NCI-H69 (cell line): ENCODE data around the gene MED12L.
"Not testable (repeated sequence)": the region's sequence is repeated elsewhere in the genome, so short reads cannot be mapped to it uniquely, and the experiment has no call there.

Experiments
- DNase-seq: peaks from one replicate; lab custom pipeline; 2025; lab: John Stamatoyannopoulos, UW

Gene MED12L, protein sequence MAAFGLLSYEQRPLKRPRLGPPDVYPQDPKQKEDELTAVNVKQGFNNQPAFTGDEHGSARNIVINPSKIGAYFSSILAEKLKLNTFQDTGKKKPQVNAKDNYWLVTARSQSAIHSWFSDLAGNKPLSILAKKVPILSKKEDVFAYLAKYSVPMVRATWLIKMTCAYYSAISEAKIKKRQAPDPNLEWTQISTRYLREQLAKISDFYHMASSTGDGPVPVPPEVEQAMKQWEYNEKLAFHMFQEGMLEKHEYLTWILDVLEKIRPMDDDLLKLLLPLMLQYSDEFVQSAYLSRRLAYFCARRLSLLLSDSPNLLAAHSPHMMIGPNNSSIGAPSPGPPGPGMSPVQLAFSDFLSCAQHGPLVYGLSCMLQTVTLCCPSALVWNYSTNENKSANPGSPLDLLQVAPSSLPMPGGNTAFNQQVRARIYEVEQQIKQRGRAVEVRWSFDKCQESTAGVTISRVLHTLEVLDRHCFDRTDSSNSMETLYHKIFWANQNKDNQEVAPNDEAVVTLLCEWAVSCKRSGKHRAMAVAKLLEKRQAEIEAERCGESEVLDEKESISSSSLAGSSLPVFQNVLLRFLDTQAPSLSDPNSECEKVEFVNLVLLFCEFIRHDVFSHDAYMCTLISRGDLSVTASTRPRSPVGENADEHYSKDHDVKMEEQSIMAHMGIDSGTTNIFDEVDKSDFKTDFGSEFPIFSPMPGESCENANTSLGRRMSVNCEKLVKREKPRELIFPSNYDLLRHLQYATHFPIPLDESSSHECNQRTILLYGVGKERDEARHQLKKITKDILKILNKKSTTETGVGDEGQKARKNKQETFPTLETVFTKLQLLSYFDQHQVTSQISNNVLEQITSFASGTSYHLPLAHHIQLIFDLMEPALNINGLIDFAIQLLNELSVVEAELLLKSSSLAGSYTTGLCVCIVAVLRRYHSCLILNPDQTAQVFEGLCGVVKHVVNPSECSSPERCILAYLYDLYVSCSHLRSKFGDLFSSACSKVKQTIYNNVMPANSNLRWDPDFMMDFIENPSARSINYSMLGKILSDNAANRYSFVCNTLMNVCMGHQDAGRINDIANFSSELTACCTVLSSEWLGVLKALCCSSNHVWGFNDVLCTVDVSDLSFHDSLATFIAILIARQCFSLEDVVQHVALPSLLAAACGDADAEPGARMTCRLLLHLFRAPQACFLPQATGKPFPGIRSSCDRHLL (N-terminal part only)

GRCh38 chr3:151085227-151085888, at the start of gene MED12L:
Gene MED12L, plus strand, starts transcription at chr3:151085664. Its CDS starts 1,263 bp downstream, at chr3:151086927.
- DNase-seq, result peak; percentile 89

- DNase-seq, result peak; percentile 44
These were observed 47.6 kb upstream of the MED12L start for GRCh38 chr3:151037746-151038477.

- DNase-seq, result no peak
These were observed 40.8 kb upstream of the MED12L start for GRCh38 chr3:151044706-151045105.

DNA sequence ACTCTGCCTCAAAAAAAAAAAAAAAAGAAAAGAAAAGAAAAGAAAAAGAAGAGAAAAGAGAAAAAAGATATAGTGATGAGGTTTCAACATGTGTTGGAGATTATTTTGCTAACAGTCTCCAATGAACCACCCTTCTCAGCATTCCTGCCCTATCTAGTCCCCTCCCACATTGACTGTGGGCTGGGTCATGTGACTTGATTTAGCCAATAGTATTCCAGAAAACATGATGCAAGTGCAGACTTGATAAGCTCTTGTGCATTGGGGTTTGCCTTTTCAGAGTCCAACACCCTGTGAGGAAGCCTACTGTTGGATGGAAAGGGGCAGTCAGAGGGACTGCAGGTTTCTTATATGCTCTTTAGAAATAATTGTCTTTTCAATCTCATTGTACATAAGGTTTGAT, 37.8 kb upstream of the MED12L start:
- no peak for DNase-seq

GRCh38 chr3:151051533-151051932, 33.9 kb upstream of the MED12L start:
- DNase-seq, result no peak

GRCh38 chr3:151052346-151052745, 33.1 kb upstream of the MED12L start:
- no peak for DNase-seq

DNA sequence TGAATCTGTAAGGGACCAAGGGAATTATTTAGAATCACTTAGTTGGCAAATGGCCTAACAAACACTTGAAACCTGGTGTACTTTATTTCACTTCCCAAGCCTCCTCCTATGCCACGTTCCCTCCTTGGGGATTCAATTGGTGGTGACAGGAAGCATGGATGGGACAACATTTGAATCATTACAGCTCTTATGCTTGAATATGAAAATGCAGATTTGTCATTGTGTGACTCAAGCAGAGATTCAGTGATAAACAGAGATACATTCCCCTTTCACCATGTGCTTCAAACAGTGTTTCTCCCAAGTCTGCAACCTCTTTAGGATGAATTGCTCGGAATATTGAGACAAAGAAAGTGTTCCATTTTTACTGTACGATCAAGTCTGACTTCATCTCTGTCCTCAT, 32.7 kb upstream of the MED12L start:
- DNase-seq, result no peak

GRCh38 chr3:151058740-151059139, 26.7 kb upstream of the MED12L start:
- no peak for DNase-seq

GRCh38 chr3:151062611-151063010, 22.9 kb upstream of the MED12L start:
- no peak for DNase-seq

GRCh38 chr3:151067158-151067557, 18.3 kb upstream of the MED12L start:
- DNase-seq, result peak; percentile 28

DNA sequence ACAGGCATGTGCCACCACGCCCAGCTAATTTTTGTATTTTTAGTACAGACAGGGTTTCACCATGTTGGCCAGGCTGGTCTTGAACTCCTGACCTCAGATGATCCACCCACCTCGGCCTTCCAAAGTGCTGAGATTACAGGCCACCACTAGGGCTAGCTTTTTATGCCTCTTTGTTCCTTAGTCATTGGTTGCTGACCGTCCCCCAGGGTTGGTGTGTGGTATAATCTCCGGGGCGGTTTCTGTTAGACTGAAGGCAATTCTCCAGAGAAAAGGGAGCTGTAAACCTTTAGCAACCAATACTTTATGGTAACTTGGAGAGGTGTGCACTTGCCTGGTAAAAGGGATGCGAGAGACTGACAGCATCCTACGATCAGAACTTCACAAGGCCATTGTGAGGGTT, 12.6 kb upstream of the MED12L start:
- not testable (repeated sequence) for DNase-seq

- no peak for DNase-seq
These were observed 11.2 kb upstream of the MED12L start for GRCh38 chr3:151074256-151074655.

DNA sequence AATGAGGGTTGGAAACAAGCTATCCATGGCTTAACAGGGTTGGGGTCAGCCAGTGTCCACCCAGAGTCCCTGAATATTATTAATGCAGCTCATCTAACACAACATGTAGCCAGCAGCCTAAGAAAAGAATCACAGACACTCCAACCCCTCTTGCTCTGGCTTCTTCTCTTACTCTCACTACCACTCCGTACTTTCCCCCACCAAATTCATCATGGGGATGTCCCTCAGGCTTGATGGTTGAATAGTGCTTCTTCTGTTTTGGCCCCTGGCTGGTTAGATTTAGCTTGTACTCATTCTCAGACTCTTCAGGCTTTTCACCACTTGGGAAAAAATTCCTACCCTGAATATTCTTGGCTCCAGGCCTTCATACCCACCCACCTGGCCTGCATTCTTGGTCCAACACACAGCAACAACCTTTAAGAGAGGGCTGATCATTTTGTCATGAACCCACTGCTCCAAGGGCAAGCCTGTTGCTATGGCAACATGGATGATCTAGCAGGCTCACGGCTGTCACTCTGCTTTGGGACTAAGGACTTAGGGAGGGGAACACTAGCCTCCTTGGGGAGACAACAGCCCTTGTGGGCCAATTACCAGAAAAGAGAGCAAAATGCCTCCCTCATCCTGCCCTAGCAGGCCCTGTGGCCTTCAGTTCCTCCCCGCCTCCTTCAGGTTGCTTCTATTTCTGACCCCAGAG, 9.4 kb upstream of the MED12L start:
- DNase-seq, result peak; percentile 1

DNA sequence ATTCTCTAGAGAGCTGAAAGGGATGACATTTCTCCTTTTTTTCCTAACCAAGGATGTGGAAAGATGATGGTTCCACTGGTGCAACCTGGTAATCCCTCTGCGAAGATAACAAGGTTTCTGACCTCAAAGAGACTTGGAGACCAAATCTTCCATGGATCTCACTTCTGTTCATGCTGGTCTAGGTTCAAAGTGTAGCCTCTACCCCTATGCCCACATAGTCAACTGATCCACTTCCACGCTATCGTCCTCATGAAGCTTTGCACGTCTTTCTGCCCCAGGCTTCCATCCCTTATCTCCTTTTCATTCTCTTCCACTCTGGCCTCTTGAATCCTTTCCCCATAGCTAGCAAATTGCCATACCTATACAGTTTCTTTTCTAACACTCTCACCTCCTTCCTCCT, 8.8 kb upstream of the MED12L start:
- DNase-seq, result no peak

DNA sequence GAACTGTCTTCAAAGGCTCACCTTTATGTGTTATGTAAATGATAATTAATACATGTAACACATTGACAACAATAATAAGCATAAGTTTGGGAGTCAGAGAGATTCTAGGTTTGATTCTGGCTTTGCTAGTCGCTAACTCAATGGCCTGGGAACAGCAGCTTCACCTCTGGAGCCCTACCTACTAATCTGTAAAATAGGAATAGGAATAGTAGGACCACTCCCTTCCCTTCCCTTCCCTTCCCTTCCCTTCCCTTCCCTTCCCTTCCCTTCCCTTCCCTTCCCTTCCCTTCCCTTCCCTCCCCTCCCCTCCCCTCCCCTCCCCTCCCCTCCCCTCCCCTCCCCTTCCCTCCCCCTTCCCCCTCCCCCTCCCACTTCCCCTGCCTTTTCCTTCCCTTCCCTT, 4.4 kb upstream of the MED12L start:
- DNase-seq, result not testable (repeated sequence)

DNA sequence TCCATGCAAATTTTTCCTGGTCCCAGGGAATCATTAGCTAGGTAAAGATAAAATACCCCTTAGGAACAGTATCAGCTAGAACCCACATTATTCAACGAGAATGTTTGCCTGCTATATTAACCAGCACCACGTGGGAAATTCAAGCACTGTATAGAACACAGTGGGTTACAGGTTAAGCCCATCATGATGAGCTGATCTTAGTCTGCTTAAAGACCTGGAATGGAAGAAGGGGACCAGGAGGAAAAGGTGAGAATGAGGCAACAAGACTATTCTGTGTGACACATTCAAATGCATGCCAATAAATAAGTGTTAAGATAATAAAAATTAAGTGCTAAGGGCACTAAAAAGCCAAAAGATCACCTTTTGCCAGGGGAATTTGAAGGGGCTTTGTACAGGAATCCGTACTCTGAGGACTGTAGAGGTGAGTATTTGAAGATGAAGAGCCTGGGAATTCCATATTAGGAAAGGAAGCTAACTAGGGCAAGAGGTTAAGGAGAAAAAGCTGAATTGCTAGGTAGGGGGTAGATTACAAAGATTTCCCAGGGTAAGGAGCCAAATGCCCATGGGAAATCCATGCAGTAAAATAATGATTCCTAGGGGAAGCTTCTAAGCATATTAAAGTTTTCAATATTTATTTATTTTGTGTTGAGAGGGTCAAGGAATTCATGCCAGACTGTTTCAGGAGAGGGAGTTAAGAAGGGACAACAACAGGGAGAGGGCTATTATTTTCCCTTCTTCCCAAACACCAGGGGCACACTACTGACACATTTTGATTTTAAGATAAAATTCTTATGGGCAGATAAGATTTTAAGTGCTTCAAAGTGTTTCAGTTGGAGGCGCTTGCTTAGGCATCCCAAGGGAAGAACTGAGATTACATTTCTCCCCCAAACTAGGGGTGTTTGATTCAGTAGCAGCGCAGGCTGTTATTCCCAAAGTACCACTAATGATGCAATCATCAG, 2.3 kb upstream of the MED12L start:
- peak; percentile 6 for DNase-seq

DNA sequence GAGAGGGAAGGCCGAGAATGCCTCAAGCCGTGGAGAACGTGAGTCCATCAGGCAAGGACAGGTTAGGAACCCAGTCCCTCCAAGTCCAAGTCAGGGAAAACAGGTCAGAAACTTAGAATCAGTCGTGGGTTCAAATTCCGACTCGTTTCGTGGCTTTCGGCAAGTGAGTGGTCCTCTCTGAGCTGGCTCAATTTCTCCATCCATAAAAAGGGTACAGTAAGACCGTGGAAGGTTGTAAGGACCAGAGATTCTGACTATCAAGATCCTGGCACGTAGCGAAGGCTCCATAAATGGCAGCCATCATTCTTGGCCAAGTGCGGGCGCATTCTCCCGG, 604 bp upstream of the MED12L start:
- DNase-seq, result no peak

GRCh38 chr3:151085889-151086483, 522 bp downstream of the MED12L start:
- DNase-seq, result peak; percentile 71
